ENCODE measurements around the gene SLC41A1. TPM values are rescaled to one million over a fixed set of nuclear protein-coding genes. Genes with fewer than 3 reads are reported as not detected.

The SLC41A1 gene
- total RNA-seq, 3 donors from 2014 or later: 13.9 to 18.0 (median 16.8) TPM

- no peaks in the 10 kb centered on the region for H3K27me3 ChIP-seq
- H3K4me1 ChIP-seq: no peaks in the 10 kb centered on the region
- DNase-seq (ENCODE audit: low spot score in 2 of 2): no peak
- H3K4me3 ChIP-seq: no peak overlapping the region
- intact Hi-C loops (cut with DNase I; ENCODE audit: low total_unique reads): no loop called here
- no peaks in the 10 kb centered on the region for H3K9me3 ChIP-seq
- H3K36me3 ChIP-seq: no peaks in the 10 kb centered on the region
- no peak for TF ChIP-seq POLR2A (IDR thresholded peaks at IDR 0.05)
- TF ChIP-seq CTCF (IDR thresholded peaks at IDR 0.05): no peak
- no peak for TF ChIP-seq POLR2AphosphoS5 (IDR thresholded peaks at IDR 0.05)
- no peak overlapping the region for H3K27ac ChIP-seq
Measured at GRCh38 chr1:205739348-205740160, 73.4 kb downstream of the SLC41A1 start.

Other genes with a start within 250 kb of the SLC41A1 start
- 10 to 100 TPM; 22.6 to 32.5 (median 26.5) TPM for gene ELK4, start 181.2 kb downstream of the SLC41A1 start, total RNA-seq
- gene SLC45A3, start 132.7 kb downstream of the SLC41A1 start, total RNA-seq: 1 to 10 TPM; 1.3 to 2.9 (median 1.6) TPM
- gene NUCKS1, start 63.0 kb downstream of the SLC41A1 start, total RNA-seq: 100 to 1,000 TPM in 1 of 3 donors, 10 to 100 TPM in 2; 80.6 to 188 (median 86.9) TPM
- 10 to 100 TPM; 22.4 to 30.3 (median 23.9) TPM for gene RAB29, start 37.7 kb downstream of the SLC41A1 start, total RNA-seq
- gene PM20D1, start 36.9 kb upstream of the SLC41A1 start, total RNA-seq: under 1 TPM; 0.15 to 0.33 (median 0.16) TPM
- not detected for gene SLC26A9, start 130.3 kb upstream of the SLC41A1 start, total RNA-seq
- 1 to 10 TPM; 1.3 to 6.6 (median 2.9) TPM for gene RAB7B, start 190.2 kb upstream of the SLC41A1 start, total RNA-seq
- gene CTSE, start 210.7 kb upstream of the SLC41A1 start, total RNA-seq: under 1 TPM in 1 of 3 donors, not detected in 2; under 0.01 TPM
- gene RHEX, start 240.0 kb upstream of the SLC41A1 start, total RNA-seq: 10 to 100 TPM in 1 of 3 donors, 1 to 10 TPM in 1, under 1 TPM in 1; 0.98 to 20.6 (median 4.4) TPM

Data from breast epithelium (tissue), 4 donors.